K562 (cell line): ENCODE results near the gene A4GALT. TPM values are rescaled to one million over a fixed set of nuclear protein-coding genes. Genes with fewer than 3 reads are reported as not detected.

Source experiments
- ATAC-seq: fragments of 200-7000 bp; cut with Tn5 transposase; 3 replicates; pipeline ENCODE4 v1.9.1; 2020; ENCODE audit warnings: moderate library complexity
- BruUV-seq: library from RNA; stranded (reverse); fragments of 400-500 nt; replicated peaks from 2 replicates; lab custom pipeline; 2021; lab: Mats Ljungman, UMichigan
- CTCF ChIA-PET: fragments of 300-600 bp; formaldehyde crosslinking; extraction: SDS; loops from one replicate; lab custom pipeline; 2021; ENCODE audit warnings: low intra/inter-chr PET ratio; lab: Yijun Ruan, JAX
- POLR2A ChIA-PET: fragments of 300-600, 350-650 bp; sonication (Branson Sonifier 250); formaldehyde crosslinking; extraction: SDS; loops from one replicate; lab custom pipeline; 2021; ENCODE audit warnings: antibody characterized with exemption, inconsistent platforms; lab: Yijun Ruan, JAX
- DNase-seq, 4 experiments: peaks; one replicate each; pipeline versions ENCODE4 v3.0.0 to v3.0.0-alpha.2; 2011 to 2018; ENCODE audit warnings: low spot score in 3 of 4, mixed read lengths in 3 of 4; ENCODE audit errors: extremely low read depth in 1 of 4
- FAIRE-seq: peaks from 2 replicates; lab custom pipeline; 2011; peaks lifted over from hg19 to GRCh38; lab: Jason Lieb, UNC
- H2AFZ ChIP-seq: 2 replicates; pipeline ENCODE4 v1.6.0; 2011; ENCODE audit warnings: low read depth, low read length, control low read depth, inconsistent platforms
- H3K27ac ChIP-seq: fragments of 200-600 bp; 3 replicates; pipeline ENCODE4 v1.8.0; 2011; ENCODE audit warnings: low read depth, mild to moderate bottlenecking, control low read depth, inconsistent platforms, low read length, moderate library complexity, mixed read lengths; ENCODE audit errors: extremely low read depth
- H3K27me3 ChIP-seq, 2 experiments: fragments of 300-600 bp in 1 of 2; 2 replicates in 1 of 2; 3 replicates in 1 of 2; pipeline versions ENCODE4 v1.6.0 to v1.8.0; 2011; ENCODE audit warnings: inconsistent platforms in 2 of 2, low read length in 2 of 2, mild to moderate bottlenecking in 1 of 2, mixed read lengths in 1 of 2, moderate library complexity in 1 of 2; ENCODE audit not compliant: control insufficient read depth in 2 of 2, insufficient read depth in 2 of 2
- H3K36me3 ChIP-seq: fragments of 300-600 bp; 3 replicates; pipeline ENCODE4 v1.8.0; 2011; ENCODE audit warnings: mild to moderate bottlenecking, low read length, inconsistent platforms; ENCODE audit not compliant: control insufficient read depth, insufficient read depth
- H3K4me1 ChIP-seq, 2 experiments: fragments of 200-600 bp in 1 of 2; replicated peaks in 1 of 2; 2 replicates in 1 of 2; 3 replicates in 1 of 2; pipeline versions ENCODE4 v1.5.1 to v1.8.0; 2011; ENCODE audit warnings: inconsistent platforms in 2 of 2, low read length in 2 of 2, mild to moderate bottlenecking in 1 of 2, mixed read lengths in 1 of 2, moderate library complexity in 1 of 2; ENCODE audit not compliant: control insufficient read depth in 2 of 2, insufficient read depth in 2 of 2
- H3K4me2 ChIP-seq: 2 replicates; pipeline ENCODE4 v1.6.1; 2011; ENCODE audit warnings: low read length, control low read depth, inconsistent platforms, mixed read lengths; ENCODE audit not compliant: insufficient read depth
- H3K4me3 ChIP-seq: fragments of 200-600 bp; sonication (generic), shearing (Covaris generic); 2 replicates; pipeline ENCODE4 v1.5.1; 2016; ENCODE audit warnings: control low read depth, inconsistent platforms
- H3K79me2 ChIP-seq: fragments of 200-600 bp; 3 replicates; pipeline ENCODE4 v1.8.0; 2011; ENCODE audit warnings: low read length, inconsistent platforms; ENCODE audit not compliant: control insufficient read depth, insufficient read depth
- H3K9ac ChIP-seq, 2 experiments: 2 replicates each; pipeline versions ENCODE4 v1.6.0 to v1.6.1; 2011; ENCODE audit warnings: low read depth in 2 of 2, low read length in 2 of 2, control low read depth in 1 of 2, inconsistent platforms in 1 of 2, mild to moderate bottlenecking in 1 of 2, mixed read lengths in 1 of 2; ENCODE audit not compliant: insufficient read depth in 1 of 2
- H3K9me1 ChIP-seq: one replicate; pipeline ENCODE4 v1.6.0; 2011; ENCODE audit warnings: inconsistent platforms, mild to moderate bottlenecking, low read length, moderate library complexity; ENCODE audit not compliant: control insufficient read depth, insufficient read depth
- H3K9me3 ChIP-seq: replicated peaks from 2 replicates; pipeline ENCODE4 v1.5.1; 2011; ENCODE audit warnings: low read depth, low read length, inconsistent platforms; ENCODE audit not compliant: control insufficient read depth, insufficient read depth
- H4K20me1 ChIP-seq: replicated peaks from 2 replicates; pipeline ENCODE4 v1.6.1; 2011; ENCODE audit warnings: low read length, inconsistent platforms, mixed read lengths; ENCODE audit not compliant: control insufficient read depth, insufficient read depth
- CBFA2T3 ChIP-seq: fragments of 450-650 bp; IDR thresholded peaks from 2 replicates; pipeline ENCODE4 v1.6.1; 2017
- NFATC3 ChIP-seq: fragments of 450-650 bp; IDR thresholded peaks from 2 replicates; pipeline ENCODE4 v1.6.1; 2017; ENCODE audit warnings: mild to moderate bottlenecking
- PHTF2 ChIP-seq: fragments of 250-450 bp; sonication (Bioruptor Pico); IDR thresholded peaks from 2 replicates; pipeline ENCODE4 v1.5.0; 2021; ENCODE audit warnings: mild to moderate bottlenecking
- POLR2AphosphoS2 ChIP-seq: IDR thresholded peaks from 2 replicates; pipeline ENCODE4 v1.6.1; 2012; ENCODE audit warnings: low read length, improper control_type of control experiment
- POLR3G ChIP-seq: IDR thresholded peaks from 2 replicates; pipeline ENCODE4 v1.6.1; 2011; ENCODE audit not compliant: insufficient read length, insufficient replicate concordance; ENCODE audit errors: extremely low read depth
- ZNF121 ChIP-seq: sonication (generic); formaldehyde crosslinking; conservative IDR thresholded peaks from 2 replicates; pipeline ENCODE4 v1.8.0; 2022; ENCODE audit warnings: missing genetic modification reagents
- ZNF586 ChIP-seq: fragments of 450-650 bp; formaldehyde crosslinking; conservative IDR thresholded peaks from 2 replicates; pipeline ENCODE4 v1.4.0; 2020; ENCODE audit warnings: mild to moderate bottlenecking, moderate library complexity
- WGBS: fragments of 100-300 bp; shearing (Covaris generic); methylation state at CpG from one replicate; pipeline ENCODE4 v1.1.6; 2016; ENCODE audit warnings: low coverage, mixed read lengths; ENCODE audit not compliant: insufficient coverage; ENCODE audit errors: missing lambda C conversion rate; 5-methylcytosine and 5-hydroxymethylcytosine counted together
- in situ Hi-C: fragments of 300-500 bp; cut with MboI; formaldehyde crosslinking; loops from 4 replicates; pipeline ENCODE4 v1.15.0; 2018; ENCODE audit warnings: inconsistent platforms, mixed read lengths
- intact Hi-C: fragments of 100-400 bp; cut with micrococcal nuclease; formaldehyde crosslinking; loops from 2 replicates; pipeline ENCODE4 v1.14.2; 2022
- polyA plus RNA-seq, 8 experiments: library from polyadenylated mRNA; depleted of rRNA in 4 of 8; stranded (reverse) in 5 of 8; unstranded in 3 of 8; fragments of >200 nt; fragmentation: Nextera tagmentation in 2 of 8; fragmentation: Illumina TruSeq in 1 of 8; extraction: Ambion mirVana in 2 of 8; extraction: Trizol in 1 of 8; gene quantifications; 2 replicates each; pipeline versions ENCODE4 v1.2.1 to v1.2.3, GENCODE V29; 2011 to 2014; ENCODE audit warnings: inconsistent platforms in 1 of 8, missing spikeins in 1 of 8
- total RNA-seq, 7 experiments: library from RNA; depleted of rRNA in 6 of 7; stranded (reverse); fragments of >200 nt in 6 of 7; fragmentation: Illumina TruSeq in 2 of 7; extraction: Trizol in 2 of 7; gene quantifications; 2 replicates each; pipeline versions ENCODE4 v1.2.1 to v1.2.3, GENCODE V29; 2011 to 2021; ENCODE audit warnings: low replicate concordance in 1 of 7

Gene A4GALT
- total and polyA plus RNA-seq, 9 of the 15 experiments (the other 6 are each of a cell fraction or from before 2014, with no cell fraction given): 0.07 to 0.11 TPM; not detected in 7

- no peak for TF ChIP-seq POLR3G
- TF ChIP-seq POLR2AphosphoS2: no peak
- no peak for TF ChIP-seq NFATC3
- TF ChIP-seq CBFA2T3: no peak
- TF ChIP-seq ZNF586 (CRISPR knock-in tag): no peak
- TF ChIP-seq, all 486 proteins: peak for 0
Measured at GRCh38 chr22:42720263-42721044, at the start of gene A4GALT (continued).

GRCh38 chr22:42770448-42770726, 49.7 kb upstream of the A4GALT start:
- in situ Hi-C loops: no loop called here
- Histone ChIP-seq H3K9me1 (no peaks in the 10 kb centered on the region), H3K36me3 (no peaks in the 10 kb centered on the region), H3K27ac (no peak overlapping the region), H3K4me2 (peak overlapping the region; percentile 32; the same call in 1 of the 2 replicates), H3K27me3 (peaks cover 0 to 8% of the 10 kb centered on the region in 2 experiments; a peak in 1 of 5 replicates), H4K20me1 (no peaks in the 10 kb centered on the region), H3K4me3 (no peak overlapping the region), H3K79me2 (no peaks in the 10 kb centered on the region), H2AFZ (no peak overlapping the region), H3K4me1 (peaks cover 8 to 21% of the 10 kb centered on the region in 2 experiments; a peak in 4 of 5 replicates), H3K9me3 (no peaks in the 10 kb centered on the region), H3K9ac (no peak overlapping the region; a peak in 1 of 4 replicates)
- DNase-seq: no peak
- no peak for ATAC-seq
- 30% methylated on average over 2 of the region's 4 CpGs for WGBS
- BruUV-seq: no TSS peak
- ChIA-PET POLR2A (interaction anchor here (0.7 to 1.1 kb wide), 3 partner anchors 10 to 176 kb away, joined by 3 to 4 read pairs (median 3); no protein-coding TSS in a partner anchor), CTCF (no interaction called here)
- no peak for FAIRE-seq
- TF ChIP-seq ZNF121: 0 out of 2 replicates have a peak, but pooled peaks have one; percentile 35
- no peak for TF ChIP-seq PHTF2 (CRISPR knock-in tag)
- intact Hi-C loops: no loop called here
